Activated T-cell treated with anti-CD3 and anti-CD28 coated beads for 24 hours (primary cell): Measurements from ENCODE around the gene PTPN2.
"Not testable (repeated sequence)": the region's sequence is repeated elsewhere in the genome, so short reads cannot be mapped to it uniquely, and the experiment has no call there.

Experiments
- DNase-seq: peaks from one replicate; pipeline ENCODE4 v3.0.0-alpha.2; 2020; ENCODE audit warnings: low read depth

Gene PTPN2

DNA sequence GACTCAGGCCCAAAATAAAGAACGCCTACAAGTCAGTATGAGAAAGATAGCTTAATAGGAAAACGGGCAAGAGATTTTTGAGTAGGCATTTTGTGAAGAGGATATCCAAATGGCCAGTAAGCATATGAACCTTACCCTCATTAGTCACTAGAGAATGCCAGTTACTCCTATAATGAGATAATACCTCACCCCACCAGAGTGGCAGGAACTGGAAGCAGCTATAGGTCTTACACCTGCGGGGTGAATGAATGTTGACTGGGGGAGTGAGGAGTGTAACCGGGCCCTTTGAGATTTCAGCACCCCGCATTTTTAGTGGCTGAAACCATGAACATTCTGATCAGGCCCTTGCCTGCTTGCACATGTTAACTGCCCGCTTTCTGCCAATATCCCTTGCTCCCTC lies 7.5 kb upstream of the PTPN2 start:
- no peak for DNase-seq

DNA sequence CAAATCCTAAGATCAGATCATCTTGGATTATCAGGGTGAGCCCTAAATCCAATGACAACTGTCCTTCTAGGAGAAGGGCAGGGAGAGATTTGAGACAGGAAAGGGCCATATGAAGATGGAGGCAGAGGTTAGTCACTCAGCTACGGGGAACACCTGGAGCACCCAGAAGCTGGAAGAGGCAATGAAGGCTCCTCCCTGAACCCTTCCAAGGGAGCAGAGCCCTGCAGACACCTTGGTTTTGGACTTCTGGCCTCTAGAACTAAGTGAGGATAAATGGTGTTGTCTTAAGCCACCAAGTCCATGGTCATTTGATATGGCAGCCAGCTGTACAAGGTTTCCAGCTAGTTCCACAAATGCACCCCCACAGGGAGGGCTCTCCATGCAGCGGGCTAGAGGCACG lies 6.9 kb upstream of the PTPN2 start:
- no peak for DNase-seq

DNA sequence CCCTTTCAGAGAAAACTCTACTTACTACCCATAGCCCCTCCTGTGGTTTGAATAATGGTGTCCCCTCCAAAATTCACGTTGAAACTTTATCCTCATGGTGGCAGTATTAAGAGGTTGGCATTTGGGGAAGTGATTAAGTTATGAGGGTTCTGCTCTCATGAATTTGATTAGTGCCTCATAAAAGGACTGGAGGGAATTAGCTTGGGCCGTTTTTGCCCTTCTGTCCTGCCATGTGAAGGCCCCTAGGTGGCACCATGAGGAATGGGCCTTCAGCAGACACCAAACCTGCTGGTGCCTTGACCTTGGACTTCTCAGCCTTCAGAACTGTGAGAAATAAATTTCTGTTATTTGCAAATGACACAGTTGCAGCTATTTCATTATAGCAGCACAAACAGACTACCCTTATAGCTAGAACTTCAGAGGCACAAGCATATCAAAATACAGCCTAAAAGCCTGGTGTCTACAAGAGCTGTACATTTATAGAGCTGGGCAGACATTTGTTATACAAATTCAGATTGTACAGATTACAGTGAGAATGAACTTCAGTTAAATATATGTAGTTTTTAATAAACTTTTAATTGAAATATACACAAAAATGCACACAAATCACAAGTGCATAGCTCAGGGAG lies 2.6 kb upstream of the PTPN2 start:
- no peak for DNase-seq

GRCh38 chr18:12885500-12885899 lies 1.5 kb upstream of the PTPN2 start:
- DNase-seq, result no peak

- DNase-seq, result no peak
Observed at GRCh38 chr18:12884406-12885323, 628 bp upstream of the PTPN2 start.

DNA sequence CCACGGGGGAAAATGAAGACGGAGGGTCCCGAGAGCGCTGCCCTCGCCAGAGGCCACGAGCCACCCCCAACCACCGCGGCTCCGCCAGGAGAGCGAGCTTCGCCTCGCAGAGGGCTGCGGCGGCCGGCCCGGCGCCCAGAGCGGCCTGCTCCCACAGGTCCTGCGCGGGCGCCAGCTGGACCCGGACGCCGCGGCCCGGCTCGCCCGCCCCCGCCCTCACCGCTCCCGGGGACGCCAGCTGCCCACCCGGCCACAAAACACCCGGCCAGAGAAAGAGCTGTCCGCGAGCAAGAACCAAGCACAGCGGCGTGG lies 709 bp downstream of the PTPN2 start:
- DNase-seq, result no peak

DNA sequence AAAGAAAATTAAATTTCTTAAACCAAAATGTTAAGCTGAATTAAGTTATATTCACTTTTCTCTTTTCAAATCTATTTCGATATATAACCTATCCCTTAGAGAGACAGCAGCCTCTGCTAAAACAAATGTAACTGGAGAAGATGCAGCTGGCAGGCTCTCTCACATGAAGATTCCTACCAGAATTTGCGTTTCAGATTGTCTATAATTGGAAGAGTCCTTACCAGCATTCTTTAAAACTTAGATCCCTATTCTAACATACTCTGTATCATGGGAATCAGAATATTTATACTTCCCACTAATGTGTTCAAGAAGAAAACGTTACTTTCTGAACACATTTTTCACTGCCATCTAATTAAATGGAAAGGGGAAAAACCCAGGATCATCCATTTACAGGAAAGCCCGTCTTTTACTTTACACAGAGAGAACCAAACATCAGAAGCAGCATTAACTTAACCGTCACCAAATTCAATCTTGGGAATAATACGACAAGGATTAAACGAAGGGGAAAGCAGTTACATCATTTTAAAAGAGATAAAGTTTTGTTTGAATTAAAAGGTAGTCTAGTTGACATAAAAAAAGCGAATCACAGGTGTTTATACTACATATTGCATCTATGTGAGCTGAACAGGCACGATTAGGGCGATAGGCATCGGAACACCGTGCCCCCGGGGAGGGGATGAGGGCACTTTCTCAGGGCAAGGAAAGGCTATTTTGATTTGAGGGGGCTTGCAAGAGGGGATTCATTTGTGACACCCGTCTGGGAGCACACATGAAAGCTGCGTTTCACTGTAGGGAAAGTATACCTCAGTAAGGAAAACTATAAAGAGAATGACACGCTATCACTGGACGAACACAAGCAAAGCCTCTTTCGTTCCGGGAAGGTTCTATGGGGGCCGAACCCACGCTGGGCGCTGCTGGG lies 1.3 kb downstream of the PTPN2 start:
- DNase-seq, result no peak

DNA sequence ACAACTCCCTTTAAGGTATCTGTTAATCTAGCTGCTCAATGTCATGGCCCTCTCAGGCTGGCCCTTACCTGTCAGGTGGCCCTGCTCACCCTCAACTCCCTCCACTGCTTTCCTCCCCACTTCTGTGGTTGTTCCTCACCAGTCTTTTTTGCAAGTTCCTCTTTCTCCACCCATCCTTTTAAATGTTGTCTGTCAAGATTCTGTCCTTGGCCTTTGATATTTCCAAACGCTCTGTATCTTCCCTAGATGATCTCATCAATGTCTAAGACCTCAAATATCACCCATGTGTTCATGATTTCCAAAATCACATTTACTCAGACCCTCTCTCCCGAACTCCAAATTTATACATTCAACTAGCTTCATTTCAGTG lies 3.5 kb downstream of the PTPN2 start:
- DNase-seq, result no peak

DNA sequence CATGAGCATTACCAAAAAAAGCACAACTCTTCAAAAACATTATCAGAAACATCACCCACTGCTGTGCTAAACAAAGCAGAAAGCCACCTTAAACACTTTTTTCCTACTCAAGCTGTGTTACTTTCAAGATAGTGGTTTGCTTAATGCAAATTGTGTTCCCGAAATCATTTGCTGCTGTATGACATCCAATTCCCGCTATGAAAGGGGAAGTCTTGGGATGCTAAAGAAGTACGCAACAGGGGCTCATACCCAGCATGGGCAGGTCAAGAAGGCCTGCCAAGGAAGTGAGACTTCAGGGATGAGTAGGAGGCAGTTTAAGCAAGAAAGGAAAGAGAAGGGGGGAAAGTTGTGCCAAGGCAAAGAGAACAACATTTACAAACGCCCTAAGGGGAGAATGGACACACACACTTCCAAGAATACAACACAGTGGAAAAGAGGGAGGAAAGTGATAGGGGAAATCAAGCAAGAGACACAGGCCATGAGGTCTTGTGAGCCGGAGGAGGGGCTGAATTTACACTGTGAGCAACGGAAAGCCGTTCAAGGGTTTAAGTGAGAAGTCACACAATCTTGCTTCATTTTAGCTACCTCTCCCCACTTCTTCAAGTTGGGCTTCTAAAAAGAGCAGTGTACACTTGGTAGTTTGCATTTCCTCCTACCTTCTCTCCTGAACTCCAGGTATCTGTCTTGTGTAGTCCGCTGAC lies 4.0 kb downstream of the PTPN2 start:
- no peak for DNase-seq

GRCh38 chr18:12874992-12875391 lies 9.0 kb downstream of the PTPN2 start:
- not testable (repeated sequence) for DNase-seq

DNA sequence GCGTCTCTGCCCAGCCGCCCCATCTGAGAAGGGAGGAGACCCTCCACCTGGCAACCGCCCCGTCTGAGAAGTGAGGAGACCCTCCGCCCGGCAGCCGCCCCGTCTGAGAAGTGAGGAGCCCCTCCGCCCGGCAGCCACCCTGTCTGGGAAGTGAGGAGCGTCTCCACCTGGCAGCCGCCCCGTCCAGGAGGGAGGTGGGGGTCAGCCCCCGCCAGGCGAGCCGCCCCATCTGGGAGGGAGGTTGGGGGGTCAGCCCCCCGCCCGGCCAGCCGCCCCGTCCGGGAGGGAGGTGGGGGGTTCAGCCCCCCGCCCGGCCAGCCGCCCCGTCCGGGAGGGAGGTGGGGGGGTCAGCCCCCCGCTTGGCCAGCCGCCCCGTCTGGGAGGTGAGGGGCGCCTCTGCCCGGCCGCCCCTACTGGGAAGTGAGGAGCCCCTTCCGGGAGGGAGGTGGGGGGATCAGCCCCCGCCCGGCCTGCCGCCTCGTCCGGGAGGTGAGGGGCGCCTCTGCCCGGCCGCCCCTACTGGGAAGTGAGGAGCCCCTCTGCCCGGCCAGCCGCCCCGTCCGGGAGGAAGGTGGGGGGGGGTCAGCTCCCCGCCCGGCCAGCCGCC lies 10.0 kb downstream of the PTPN2 start:
- not testable (repeated sequence) for DNase-seq

DNA sequence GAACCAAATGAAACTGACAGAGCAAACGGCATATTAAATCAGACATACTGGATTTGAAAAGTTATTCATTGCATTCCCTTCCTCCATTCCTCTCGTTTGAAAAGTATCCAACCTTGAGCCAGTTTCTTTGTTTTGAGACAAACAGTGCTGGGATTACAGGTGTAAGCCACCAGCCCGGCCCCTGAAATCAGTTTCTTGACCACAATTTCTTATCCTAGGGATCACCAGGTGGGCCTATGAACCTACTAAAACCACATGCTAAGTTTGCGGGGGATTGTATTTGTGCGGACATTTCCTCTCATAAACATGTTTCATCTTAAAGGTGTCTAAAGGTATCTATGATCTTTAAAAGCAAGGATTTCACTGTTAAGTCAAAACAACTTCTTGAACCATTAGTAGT lies 11.6 kb downstream of the PTPN2 start:
- DNase-seq, result no peak

GRCh38 chr18:12868576-12868975 lies 15.5 kb downstream of the PTPN2 start:
- DNase-seq, result no peak

- no peak for DNase-seq
Observed at GRCh38 chr18:12867441-12868123, 16.5 kb downstream of the PTPN2 start.

- no peak for DNase-seq
Observed at GRCh38 chr18:12863687-12864216, 20.3 kb downstream of the PTPN2 start.

DNA sequence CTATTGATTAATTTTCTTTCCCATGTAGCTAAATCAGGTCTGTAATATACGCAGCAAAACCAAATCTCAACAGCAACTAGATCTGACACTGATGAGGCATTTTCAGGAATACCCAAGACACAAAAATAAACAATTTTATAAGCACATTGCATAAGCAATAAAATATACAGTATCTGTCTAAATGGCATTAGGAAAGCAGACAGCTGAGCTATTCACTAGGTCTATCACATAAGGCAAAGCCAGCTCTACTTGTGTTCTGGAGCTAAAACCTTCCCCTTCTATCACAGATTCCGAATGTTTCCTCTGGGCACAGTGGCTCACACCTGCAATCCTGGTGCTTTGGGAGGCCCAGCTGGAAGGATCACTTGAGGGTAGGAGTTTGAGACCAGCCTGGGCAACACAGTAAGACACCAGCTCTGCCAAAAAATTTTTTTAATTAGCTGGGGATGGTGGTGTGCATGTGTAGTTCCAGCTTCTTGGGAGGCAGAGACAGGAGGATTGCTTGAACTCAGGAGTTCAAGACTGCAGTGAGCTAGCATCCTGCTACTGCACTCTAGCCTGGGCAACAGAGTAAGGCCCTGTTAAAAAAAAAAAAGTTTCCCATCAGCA lies 21.1 kb downstream of the PTPN2 start:
- no peak for DNase-seq

DNA sequence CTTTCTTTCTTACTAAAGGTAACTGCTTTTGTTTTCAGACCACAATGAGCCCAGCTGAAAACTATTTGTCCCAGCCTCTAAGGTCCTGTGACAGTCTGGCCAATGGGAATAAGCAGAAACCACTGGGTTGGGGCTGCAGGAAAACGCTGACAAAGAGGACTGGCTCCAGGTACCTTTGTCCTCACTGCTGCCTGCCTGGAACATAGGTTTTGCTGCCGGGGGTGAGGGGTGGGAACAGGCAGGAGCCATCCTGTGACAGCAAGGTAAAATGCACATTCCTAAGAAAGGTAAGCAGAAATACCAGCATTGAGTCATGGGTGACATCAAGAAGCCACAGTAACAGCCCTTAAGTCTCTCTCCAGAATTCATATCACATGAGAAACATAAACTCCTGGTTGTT lies 21.6 kb downstream of the PTPN2 start:
- no peak for DNase-seq

DNA sequence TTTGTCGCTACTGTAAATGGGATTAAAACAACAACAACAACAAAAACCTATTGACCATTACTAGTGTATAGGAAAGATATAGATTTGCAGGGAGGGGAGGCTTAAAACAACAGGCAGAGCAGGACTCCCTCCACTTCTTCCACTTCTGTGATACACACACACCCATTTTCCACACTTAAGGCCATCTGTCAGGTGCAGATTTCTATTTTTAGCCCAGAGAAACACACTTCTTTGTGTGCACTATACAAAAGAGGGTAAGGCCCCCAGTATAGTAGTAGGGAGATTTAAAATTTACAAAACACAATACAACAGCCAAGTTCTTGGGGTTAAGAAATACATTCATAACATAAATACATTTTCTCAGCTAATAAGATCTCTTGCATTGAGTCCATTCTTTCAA lies 22.4 kb downstream of the PTPN2 start:
- no peak for DNase-seq

DNA sequence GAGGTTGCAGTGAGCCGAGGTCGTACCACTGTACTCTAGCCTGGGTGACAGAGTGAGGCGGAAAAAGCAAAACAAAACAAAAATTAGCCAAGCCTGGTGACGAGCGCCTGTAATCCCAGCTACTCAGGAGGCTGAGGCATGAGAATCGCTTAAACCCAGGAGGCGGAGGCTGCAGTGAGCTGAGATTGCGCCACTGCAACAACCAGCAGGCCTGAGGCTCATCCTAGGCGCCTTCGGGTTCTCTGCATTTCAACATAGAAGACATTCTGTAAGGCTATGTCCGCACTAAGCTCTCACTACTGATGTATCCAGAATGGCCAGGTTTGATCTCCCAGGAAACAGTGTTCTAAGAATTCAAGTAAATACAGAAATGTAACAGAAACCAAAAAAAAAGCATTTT lies 23.5 kb downstream of the PTPN2 start:
- DNase-seq, result no peak

- DNase-seq, result no peak
Observed at GRCh38 chr18:12858991-12859390, 25.0 kb downstream of the PTPN2 start.
